IMR-90 (cell line): Measurements from ENCODE around the gene AKR1C2. TPM values are rescaled to one million over a fixed set of nuclear protein-coding genes. Genes with fewer than 3 reads are reported as not detected.

Source experiments
- ATAC-seq: fragments of 200-7000 bp; cut with Tn5 transposase; 2 replicates; pipeline ENCODE4 v1.9.1; 2020; ENCODE audit warnings: low read depth, mild to moderate bottlenecking, moderate library complexity
- BruUV-seq: library from RNA; stranded (reverse); fragments of 400-500 nt; replicated peaks from 2 replicates; lab custom pipeline; 2021; lab: Mats Ljungman, UMichigan
- CTCF ChIA-PET: fragments of 300-600 bp; formaldehyde crosslinking; extraction: SDS; loops from one replicate; lab custom pipeline; 2021; ENCODE audit warnings: antibody characterized with exemption; lab: Yijun Ruan, JAX
- POLR2A ChIA-PET: fragments of 300-600 bp; sonication (Branson Sonifier 250); formaldehyde crosslinking; loops from one replicate; lab custom pipeline; 2022; ENCODE audit warnings: antibody characterized with exemption; ENCODE audit not compliant: unreplicated experiment; lab: Charles Lee
- DNase-seq: peaks from one replicate; pipeline ENCODE4 v3.0.0; 2013
- H2AFZ ChIP-seq: replicated peaks from 2 replicates; pipeline ENCODE3; 2013; ENCODE audit warnings: low read length, mild to moderate bottlenecking; ENCODE audit not compliant: poor library complexity
- H2AK5ac ChIP-seq: 2 replicates; pipeline ENCODE4 v1.6.1; 2013; ENCODE audit warnings: low read depth, low read length, inconsistent platforms
- H2AK9ac ChIP-seq: replicated peaks from 2 replicates; pipeline ENCODE3; 2013; ENCODE audit warnings: mild to moderate bottlenecking, low read depth, low read length, moderate library complexity; ENCODE audit not compliant: poor library complexity
- H2BK120ac ChIP-seq: 2 replicates; pipeline ENCODE4 v1.6.1; 2013; ENCODE audit warnings: low read depth, low read length, inconsistent platforms
- H2BK15ac ChIP-seq: 3 replicates; pipeline ENCODE4 v1.6.1; 2013; ENCODE audit warnings: low read depth, low read length, inconsistent platforms
- H2BK20ac ChIP-seq: 2 replicates; pipeline ENCODE4 v1.6.1; 2013; ENCODE audit warnings: low read depth, mild to moderate bottlenecking, inconsistent platforms, low read length, moderate library complexity
- H2BK5ac ChIP-seq: 2 replicates; pipeline ENCODE4 v1.6.1; 2013; ENCODE audit warnings: mild to moderate bottlenecking, low read depth, low read length, inconsistent platforms; ENCODE audit not compliant: poor library complexity, severe bottlenecking
- H3K14ac ChIP-seq: replicated peaks from 2 replicates; pipeline ENCODE4 v1.6.1; 2013; ENCODE audit warnings: low read depth, low read length, inconsistent platforms
- H3K18ac ChIP-seq: 2 replicates; pipeline ENCODE4 v1.6.1; 2013; ENCODE audit warnings: low read depth, low read length, control low read depth
- H3K23ac ChIP-seq: 2 replicates; pipeline ENCODE4 v1.6.1; 2013; ENCODE audit warnings: low read depth, low read length, inconsistent platforms
- H3K27ac ChIP-seq: 2 replicates; pipeline ENCODE4 v1.5.1; 2013; ENCODE audit warnings: mild to moderate bottlenecking, control low read depth, low read length; ENCODE audit not compliant: insufficient read depth
- H3K27me3 ChIP-seq: 2 replicates; pipeline ENCODE4 v1.6.1; 2013; ENCODE audit warnings: low read length; ENCODE audit not compliant: control insufficient read depth, insufficient read depth
- H3K36me3 ChIP-seq: 2 replicates; pipeline ENCODE4 v1.6.1; 2013; ENCODE audit warnings: low read length, mixed read lengths; ENCODE audit not compliant: control insufficient read depth, insufficient read depth
- H3K4ac ChIP-seq: 2 replicates; pipeline ENCODE4 v1.6.1; 2013; ENCODE audit warnings: low read depth, low read length, inconsistent platforms
- H3K4me1 ChIP-seq: 2 replicates; pipeline ENCODE4 v1.6.1; 2013; ENCODE audit warnings: low read length, mixed read lengths; ENCODE audit not compliant: control insufficient read depth, insufficient read depth
- H3K4me2 ChIP-seq: 2 replicates; pipeline ENCODE4 v1.6.1; 2013; ENCODE audit warnings: low read depth, mild to moderate bottlenecking, control low read depth, low read length, moderate library complexity
- H3K4me3 ChIP-seq: 2 replicates; pipeline ENCODE4 v1.5.1; 2013; ENCODE audit warnings: low read depth, mild to moderate bottlenecking, control low read depth, low read length, moderate library complexity; ENCODE audit not compliant: insufficient read depth
- H3K56ac ChIP-seq: 2 replicates; pipeline ENCODE4 v1.6.1; 2013; ENCODE audit warnings: low read length, inconsistent platforms; ENCODE audit not compliant: insufficient read depth; ENCODE audit errors: extremely low read depth
- H3K79me1 ChIP-seq, 2 experiments: 2 replicates each; pipeline ENCODE4 v1.6.1; 2013; ENCODE audit warnings: low read length in 2 of 2, inconsistent platforms in 1 of 2, low read depth in 1 of 2
- H3K9ac ChIP-seq: 2 replicates; pipeline ENCODE4 v1.6.1; 2013; ENCODE audit warnings: low read depth, low read length, control low read depth
- H3K9me1 ChIP-seq: 2 replicates; pipeline ENCODE4 v1.6.1; 2013; ENCODE audit warnings: low read length, inconsistent platforms; ENCODE audit not compliant: insufficient read depth
- H3K9me3 ChIP-seq: 2 replicates; pipeline ENCODE4 v1.6.1; 2013; ENCODE audit warnings: low read length; ENCODE audit not compliant: control insufficient read depth, insufficient read depth
- H4K20me1 ChIP-seq: 2 replicates; pipeline ENCODE4 v1.6.1; 2013; ENCODE audit warnings: low read length, inconsistent platforms; ENCODE audit not compliant: insufficient read depth
- H4K5ac ChIP-seq: 2 replicates; pipeline ENCODE4 v1.6.1; 2013; ENCODE audit warnings: mild to moderate bottlenecking, low read depth, low read length, control low read depth
- H4K8ac ChIP-seq, 2 experiments: 2 replicates each; pipeline ENCODE4 v1.6.1; 2013; ENCODE audit warnings: low read depth in 2 of 2, low read length in 2 of 2, control low read depth in 1 of 2, inconsistent platforms in 1 of 2
- H4K91ac ChIP-seq: 2 replicates; pipeline ENCODE4 v1.6.1; 2013; ENCODE audit warnings: low read depth, low read length, inconsistent platforms; ENCODE audit not compliant: insufficient read depth
- FOS ChIP-seq: fragments of 150-350 bp; IDR thresholded peaks from 2 replicates; pipeline ENCODE4 v1.6.1; 2016; ENCODE audit warnings: low read depth, low read length
- RCOR1 ChIP-seq: IDR thresholded peaks from 2 replicates; pipeline ENCODE4 v1.6.1; 2012; ENCODE audit warnings: mild to moderate bottlenecking, low read length, improper control_type of control experiment; ENCODE audit not compliant: insufficient replicate concordance
- WGBS, 2 experiments: methylation state at CpG; one replicate each; pipeline versions ENCODE4 v1.1.5 to v1.1.7; 2013; ENCODE audit warnings: missing lambda C conversion rate in 2 of 2; ENCODE audit not compliant: insufficient read length in 1 of 2; ENCODE audit errors: extremely low coverage in 2 of 2; 5-methylcytosine and 5-hydroxymethylcytosine counted together
- dilution Hi-C: fragments of 300-500 bp; cut with HindIII; formaldehyde crosslinking; loops from one replicate; pipeline ENCODE4 v1.14.3; 2018; ENCODE audit warnings: low sequenced_read_pairs; ENCODE audit not compliant: unreplicated experiment
- in situ Hi-C: fragments of 300-500 bp; cut with MboI; formaldehyde crosslinking; loops from 3 replicates; pipeline ENCODE4 v1.14.3; 2019; ENCODE audit warnings: low sequenced_read_pairs, inconsistent platforms, mixed read lengths
- intact Hi-C: fragments of 100-400 bp; cut with micrococcal nuclease; formaldehyde crosslinking; loops from 2 replicates; pipeline ENCODE4 v1.10.0; 2022
- polyA plus RNA-seq, 3 experiments: library from polyadenylated mRNA; depleted of rRNA; stranded (reverse); fragments of >200 nt; gene quantifications; 2 replicates each; pipeline ENCODE4 v1.2.3, GENCODE V29; 2012; ENCODE audit warnings: low replicate concordance in 1 of 3
- total RNA-seq: library from RNA; depleted of rRNA; stranded (reverse); fragments of >200 nt; gene quantifications from 2 replicates; pipeline ENCODE4 v1.2.3, GENCODE V29; 2012

Gene AKR1C2
- total and polyA plus RNA-seq, 2 of the 4 experiments (the other 2 are of a cell fraction): 0.36 to 1.0 TPM

- Histone ChIP-seq H2BK120ac (no peak overlapping the region), H2AK5ac (no peak overlapping the region), H2BK15ac (no peak overlapping the region), H3K9me1 (no peaks in the 10 kb centered on the region), H4K8ac (no peak overlapping the region), H3K79me1 (no peaks in the 10 kb centered on the region), H3K18ac (no peak overlapping the region), H2BK20ac (no peak overlapping the region), H3K56ac (no peak overlapping the region), H3K14ac (no peak overlapping the region), H2AFZ (no peak overlapping the region), H4K5ac (no peak overlapping the region), H3K4me2 (no peak overlapping the region), H3K4me1 (peaks cover 4% of the 10 kb centered on the region; the same call in 1 of the 2 replicates), H4K20me1 (no peaks in the 10 kb centered on the region), H3K4ac (no peak overlapping the region), H3K36me3 (no peaks in the 10 kb centered on the region), H3K9me3 (no peaks in the 10 kb centered on the region), H2BK5ac (no peak overlapping the region), H3K4me3 (no peak overlapping the region), H4K91ac (no peak overlapping the region), H2AK9ac (no peak overlapping the region), H3K27me3 (no peaks in the 10 kb centered on the region), H3K9ac (no peak overlapping the region), H3K27ac (no peak overlapping the region), H3K23ac (no peak overlapping the region)
- dilution Hi-C loops (no loop called here), in situ Hi-C loops (no loop called here), intact Hi-C loops (loop anchor here (1.0 kb wide), 1 partner anchor 131 kb away; no protein-coding TSS in a partner anchor)
- no TSS peak for BruUV-seq
- no CpG with 5 or more reads among the region's 2 CpGs for WGBS, 2 experiments
- no peak for DNase-seq
- TF ChIP-seq RCOR1 (no peak), FOS (no peak)
- ATAC-seq: no peak
- CTCF ChIA-PET: no interaction called here
- POLR2A ChIA-PET: no interaction called here
Measured at GRCh38 chr10:4980793-4981192, 22.9 kb downstream of the AKR1C2 start.
